Psoas muscle (tissue), 8 donors: ENCODE data around the gene SLC7A5. TPM values are rescaled to one million over a fixed set of nuclear protein-coding genes. Genes with fewer than 3 reads are reported as not detected.
A peak's percentile ranks its signal among the peaks of the same experiment; 100 is the strongest.

Experiments
- ATAC-seq, 4 donors: fragments of 200-7000 bp; cut with Tn5 transposase; one replicate each; pipeline ENCODE4 v1.9.1; 2020; ENCODE audit warnings: moderate library complexity in 3 of 4, mild to moderate bottlenecking in 2 of 4
- DNase-seq, 2 donors: peaks; one replicate each; pipeline ENCODE4 v3.0.0-alpha.2; 2020
- H3K27ac ChIP-seq: fragments of 200-600 bp; one replicate; pipeline ENCODE4 v1.8.0; 2022
- H3K27me3 ChIP-seq, 3 donors: fragments of 200-600 bp in 1 of 3; one replicate each; pipeline versions ENCODE4 v1.6.1 to v1.8.0; 2013 to 2022; ENCODE audit warnings: low read length in 2 of 3, mild to moderate bottlenecking in 2 of 3, moderate library complexity in 1 of 3; ENCODE audit not compliant: insufficient read depth in 3 of 3
- H3K36me3 ChIP-seq, 2 donors: fragments of 200-600 bp in 1 of 2; one replicate each; pipeline versions ENCODE4 v1.6.1 to v1.8.0; 2013 to 2022; ENCODE audit warnings: low read depth in 1 of 2, mild to moderate bottlenecking in 1 of 2, moderate library complexity in 1 of 2; ENCODE audit not compliant: insufficient read depth in 1 of 2
- H3K4me1 ChIP-seq: fragments of 200-600 bp; one replicate; pipeline ENCODE4 v1.8.0; 2022
- H3K4me3 ChIP-seq: fragments of 200-600 bp; one replicate; pipeline ENCODE4 v1.8.0; 2022; ENCODE audit warnings: mild to moderate bottlenecking
- H3K9me3 ChIP-seq: fragments of 200-600 bp; one replicate; pipeline ENCODE4 v1.8.0; 2022
- WGBS, 3 donors: extraction: QIAGEN DNeasy Blood & Tissue Kit; methylation state at CpG; one replicate each; pipeline versions ENCODE4 v1.1.6 to v1.1.7; 2013; 5-methylcytosine and 5-hydroxymethylcytosine counted together
- intact Hi-C, 2 donors: fragments of 100-400 bp; cut with DNase I; formaldehyde crosslinking; loops; one replicate each; pipeline versions ENCODE4 v1.11.0 to v1.14.2; 2022
- polyA plus RNA-seq, 3 donors: library from polyadenylated mRNA; stranded (reverse); fragments of 200-250 nt; gene quantifications; one replicate each; pipeline ENCODE4 v1.2.3, GENCODE V29; 2013
- total RNA-seq, 4 donors: library from RNA; stranded (reverse); fragmentation: NEBNext Ultra II Directional in 2 of 4; extraction: Animal tissue kit (Norgen Biotek cat#: 25700) in 2 of 4; gene quantifications; one replicate each; pipeline versions ENCODE4 v1.2.1 to v1.2.4, GENCODE V29; 2021 to 2023
- TF ChIP-seq, protein P1 (sequence below): fragments of 200-600 bp; IDR thresholded peaks from one replicate; pipeline ENCODE4 v1.8.0; 2022; ENCODE audit warnings: antibody characterized with exemption
- donor health status: healthy with polysubstance abuse.
- donor health status: DM: no; HTN: no; CAD: no; lungs with moderate emphysema.
- donor health status: Bipolar disorder and iron deficiency.
- donor health status: healthy.
- donor health status: DM: yes; HTN: yes; CAD: no.
- donor health status: DM: no; HTN: no; CAD: no.
- donor health status: DM: no; HTN: no; CAD: no.
- donor health status: DM: yes; HTN: yes; CAD: no.

Gene SLC7A5
- total and polyA plus RNA-seq, 7 donors = 9.8 to 63.6 (median 20.2) TPM

- ATAC-seq = no peak
- intact Hi-C loops = no loop called here
Observed at GRCh38 chr16:87824991-87825841, 44.1 kb downstream of the SLC7A5 start.

DNA sequence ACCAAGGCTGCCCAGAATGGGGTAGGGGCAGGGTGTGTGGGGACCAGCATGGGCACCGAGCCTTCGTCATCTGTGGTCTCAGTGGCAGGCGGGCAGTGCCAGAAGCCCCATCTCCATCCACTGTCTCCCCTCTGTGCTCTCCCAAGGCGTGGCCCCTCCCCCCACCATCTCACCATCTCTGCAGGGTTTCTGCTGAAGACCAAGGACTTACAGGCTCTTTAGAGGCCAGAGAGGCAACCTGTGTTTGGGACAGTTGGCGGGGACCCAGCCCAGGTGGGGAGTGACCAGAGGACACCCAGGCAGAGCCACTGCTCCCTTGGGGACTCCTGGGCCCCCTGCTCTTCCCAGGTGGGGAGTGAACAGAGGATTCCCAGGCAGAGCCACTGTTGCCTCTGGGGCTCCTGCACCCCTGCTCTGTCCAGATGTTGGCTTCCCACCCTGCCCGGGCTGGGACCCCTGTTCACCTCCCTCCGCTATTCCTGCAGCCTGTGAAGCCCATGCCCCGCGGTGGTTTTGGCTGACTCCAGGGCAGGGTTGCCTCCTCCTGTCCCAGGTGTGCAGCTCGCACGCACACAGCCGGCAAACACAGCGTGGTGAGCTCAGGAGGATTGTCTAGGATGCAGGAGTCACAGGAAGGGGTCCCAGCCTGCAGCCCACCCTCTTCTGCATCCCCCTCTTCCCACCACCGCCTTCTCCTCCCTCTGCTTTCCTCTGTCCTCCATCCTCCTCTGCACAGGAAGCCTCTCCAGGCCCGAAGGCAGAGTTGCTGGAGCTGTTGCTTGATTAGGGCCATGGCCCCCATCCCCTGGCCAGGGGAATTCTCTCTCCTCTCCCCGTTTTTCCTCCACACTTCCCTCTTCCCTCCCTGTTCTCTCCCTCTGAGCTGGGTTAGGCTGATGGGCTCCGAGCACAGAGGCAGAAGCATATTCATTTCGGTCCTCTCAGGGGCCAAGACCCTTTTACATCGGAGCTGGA lies 45.0 kb downstream of the SLC7A5 start:
- H3K36me3 ChIP-seq = no peaks in the 10 kb centered on the region
- WGBS, 3 donors = 84 to 90% (median 85%) methylated on average over 15 to 19 of the region's 19 CpGs
- H3K4me3 ChIP-seq = no peak overlapping the region
- DNase-seq (no peak), ATAC-seq (no peak)
- no peak overlapping the region for H3K27ac ChIP-seq
- TF ChIP-seq, protein P1, sequence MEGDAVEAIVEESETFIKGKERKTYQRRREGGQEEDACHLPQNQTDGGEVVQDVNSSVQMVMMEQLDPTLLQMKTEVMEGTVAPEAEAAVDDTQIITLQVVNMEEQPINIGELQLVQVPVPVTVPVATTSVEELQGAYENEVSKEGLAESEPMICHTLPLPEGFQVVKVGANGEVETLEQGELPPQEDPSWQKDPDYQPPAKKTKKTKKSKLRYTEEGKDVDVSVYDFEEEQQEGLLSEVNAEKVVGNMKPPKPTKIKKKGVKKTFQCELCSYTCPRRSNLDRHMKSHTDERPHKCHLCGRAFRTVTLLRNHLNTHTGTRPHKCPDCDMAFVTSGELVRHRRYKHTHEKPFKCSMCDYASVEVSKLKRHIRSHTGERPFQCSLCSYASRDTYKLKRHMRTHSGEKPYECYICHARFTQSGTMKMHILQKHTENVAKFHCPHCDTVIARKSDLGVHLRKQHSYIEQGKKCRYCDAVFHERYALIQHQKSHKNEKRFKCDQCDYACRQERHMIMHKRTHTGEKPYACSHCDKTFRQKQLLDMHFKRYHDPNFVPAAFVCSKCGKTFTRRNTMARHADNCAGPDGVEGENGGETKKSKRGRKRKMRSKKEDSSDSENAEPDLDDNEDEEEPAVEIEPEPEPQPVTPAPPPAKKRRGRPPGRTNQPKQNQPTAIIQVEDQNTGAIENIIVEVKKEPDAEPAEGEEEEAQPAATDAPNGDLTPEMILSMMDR = no peak
- intact Hi-C loops = no loop called here
- H3K27me3 ChIP-seq = no peaks in the 10 kb centered on the region
- no peaks in the 10 kb centered on the region for H3K9me3 ChIP-seq
- no peaks in the 10 kb centered on the region for H3K4me1 ChIP-seq

More at GRCh38 chr16:87824991-87825841, 44.1 kb downstream of the SLC7A5 start:
- H3K36me3 ChIP-seq = peaks cover 0 to 5% of the 10 kb centered on the region in 2 donors
- H3K4me3 ChIP-seq = no peak overlapping the region
- TF ChIP-seq, protein P1 = no peak
- WGBS, 3 donors = 77 to 80% (median 78%) methylated on average over 29 of the region's 29 CpGs
- H3K4me1 ChIP-seq = no peaks in the 10 kb centered on the region
- H3K9me3 ChIP-seq = no peaks in the 10 kb centered on the region
- H3K27me3 ChIP-seq = no peaks in the 10 kb centered on the region
- DNase-seq = peak in 1 of 2 donors; percentile 25
- H3K27ac ChIP-seq = no peak overlapping the region

DNA sequence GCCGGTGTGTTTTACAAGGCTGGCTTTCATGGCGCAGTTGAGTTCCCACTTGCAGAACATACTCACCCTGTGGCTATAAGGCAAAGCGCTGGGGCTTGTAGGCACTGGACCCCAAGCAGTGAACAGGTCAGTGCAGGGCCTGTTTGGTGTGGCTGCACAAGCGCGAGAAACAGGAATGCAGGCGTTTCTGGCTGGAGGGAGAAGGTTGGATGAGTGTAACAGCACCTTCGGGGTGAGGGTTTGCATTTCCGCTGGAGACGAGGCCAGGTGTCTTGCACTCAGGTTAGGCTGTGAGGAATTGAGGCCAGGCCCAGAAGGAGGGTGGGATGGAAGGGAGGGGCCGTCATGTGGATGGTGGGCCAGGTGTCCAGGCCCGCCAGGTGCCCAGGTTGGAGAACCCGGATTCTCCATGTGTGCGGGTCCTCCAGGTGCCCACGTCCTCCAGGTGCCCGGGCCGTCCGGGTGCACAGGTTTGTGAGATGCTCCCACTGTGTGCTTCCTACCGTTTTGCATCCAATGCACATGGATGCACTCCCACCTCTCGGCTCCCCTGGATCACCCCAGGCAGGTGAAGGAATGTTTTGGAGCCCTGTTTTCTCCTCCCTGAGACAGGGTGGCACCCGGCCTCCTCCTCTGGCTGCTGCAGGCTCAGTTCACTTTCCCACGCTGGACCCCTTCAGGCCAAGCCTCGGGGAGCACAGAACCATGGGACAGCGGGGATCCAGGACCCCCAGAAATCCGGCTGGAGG lies 46.0 kb downstream of the SLC7A5 start:
- no peaks in the 10 kb centered on the region for H3K27me3 ChIP-seq
- H3K4me3 ChIP-seq = no peak overlapping the region
- no peaks in the 10 kb centered on the region for H3K36me3 ChIP-seq
- no peak for ATAC-seq
- H3K27ac ChIP-seq = no peak overlapping the region
- TF ChIP-seq, protein P1 = no peak
- 77 to 90% (median 83%) methylated on average over 24 of the region's 24 CpGs for WGBS, 3 donors
- H3K9me3 ChIP-seq = no peaks in the 10 kb centered on the region
- DNase-seq = no peak
- intact Hi-C loops = no loop called here
- H3K4me1 ChIP-seq = no peaks in the 10 kb centered on the region

DNA sequence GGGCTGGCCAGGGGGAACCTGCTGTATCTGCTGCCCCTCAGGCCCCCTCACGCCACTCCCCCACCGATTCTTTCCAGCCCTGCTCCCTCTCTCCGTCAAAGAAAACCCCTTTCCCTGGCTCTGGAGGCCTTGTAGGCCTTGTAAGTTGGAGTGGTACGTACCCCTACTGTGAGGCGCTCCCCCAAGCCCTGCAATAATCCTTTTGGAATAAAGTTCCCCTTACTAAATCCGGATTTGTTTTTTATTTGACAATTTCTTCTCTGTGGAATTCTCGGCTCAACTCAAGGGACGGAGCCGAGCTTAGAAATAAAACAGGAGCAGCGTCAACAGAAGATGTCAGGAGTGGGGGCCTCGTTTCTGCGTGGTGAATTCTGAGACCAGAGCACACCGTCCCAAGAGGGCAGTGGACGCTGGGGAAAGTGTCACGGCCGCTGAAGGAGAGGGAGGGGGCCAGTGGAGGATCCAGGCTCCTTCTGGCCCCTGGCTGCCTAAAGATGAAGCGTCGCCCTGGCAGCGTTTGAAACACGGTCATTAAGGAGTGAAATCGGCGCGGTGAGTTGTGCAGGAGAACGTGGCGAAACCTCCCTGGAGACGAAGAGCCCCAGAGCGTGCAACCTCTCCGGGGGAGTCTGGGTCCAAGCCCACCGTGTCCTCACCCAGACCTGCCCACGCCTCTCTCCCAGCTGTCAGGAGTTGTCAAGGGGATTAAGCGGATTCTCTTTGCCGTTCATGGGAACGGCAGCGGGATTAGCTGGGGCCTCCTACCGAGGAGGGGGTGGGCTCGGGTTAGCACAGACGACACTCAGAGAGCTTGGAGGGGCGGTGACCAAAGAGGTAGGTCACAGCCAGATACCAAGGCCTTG lies 47.0 kb downstream of the SLC7A5 start:
- no peaks in the 10 kb centered on the region for H3K4me1 ChIP-seq
- no peaks in the 10 kb centered on the region for H3K36me3 ChIP-seq
- TF ChIP-seq, protein P1 = no peak
- no peak overlapping the region for H3K4me3 ChIP-seq
- H3K27ac ChIP-seq = no peak overlapping the region
- ATAC-seq (peak in 3 of 4 donors; percentile 22 to 45 (median 31)), DNase-seq (no peak)
- H3K9me3 ChIP-seq = peaks cover 2% of the 10 kb centered on the region
- WGBS, 3 donors = 38 to 47% (median 41%) methylated on average over 38 of the region's 38 CpGs
- intact Hi-C loops = no loop called here
- H3K27me3 ChIP-seq = no peaks in the 10 kb centered on the region
